ENCODE data around the gene RASGEF1C. TPM values are rescaled to one million over a fixed set of nuclear protein-coding genes. Genes with fewer than 3 reads are reported as not detected.
A peak's percentile ranks its signal among the peaks of the same experiment; 100 is the strongest.
"Not testable (repeated sequence)": the region's sequence is repeated elsewhere in the genome, so short reads cannot be mapped to it uniquely, and the experiment has no call there.

Gene RASGEF1C
- polyA plus RNA-seq, 1 donor, result 4.9 TPM

- DNase-seq, result no peak
Measured at GRCh38 chr5:180135128-180135955, 73.7 kb downstream of the RASGEF1C start.

GRCh38 chr5:180133971-180134508 is 75.0 kb downstream of the RASGEF1C start:
- no peak for DNase-seq

- no peak for DNase-seq
Measured at GRCh38 chr5:180133551-180133950, 75.5 kb downstream of the RASGEF1C start.

GRCh38 chr5:180133060-180133459 is 76.0 kb downstream of the RASGEF1C start:
- DNase-seq, result no peak

GRCh38 chr5:180130876-180131740 is 77.9 kb downstream of the RASGEF1C start:
- no peak for DNase-seq

- no peak for DNase-seq
Measured at GRCh38 chr5:180130291-180130869, 78.6 kb downstream of the RASGEF1C start.

- no peak for DNase-seq
Measured at GRCh38 chr5:180129291-180130190, 79.5 kb downstream of the RASGEF1C start.

- no peak for DNase-seq
Measured at GRCh38 chr5:180128671-180129261, 80.2 kb downstream of the RASGEF1C start.

GRCh38 chr5:180127682-180128670 is 81.0 kb downstream of the RASGEF1C start:
- DNase-seq, result no peak

GRCh38 chr5:180126716-180127681 is 82.0 kb downstream of the RASGEF1C start:
- peak; percentile 23 for DNase-seq

- not testable (repeated sequence) for DNase-seq
Measured at GRCh38 chr5:180126156-180126555, 82.9 kb downstream of the RASGEF1C start.

- not testable (repeated sequence) for DNase-seq
Measured at GRCh38 chr5:180124662-180125061, 84.3 kb downstream of the RASGEF1C start.

GRCh38 chr5:180122875-180123274 is 86.1 kb downstream of the RASGEF1C start:
- no peak for DNase-seq

- no peak for DNase-seq
Measured at GRCh38 chr5:180121826-180122413, 87.1 kb downstream of the RASGEF1C start.

- DNase-seq, result no peak
Measured at GRCh38 chr5:180120237-180121101, 88.5 kb downstream of the RASGEF1C start.

GRCh38 chr5:180119903-180120236 is 89.1 kb downstream of the RASGEF1C start:
- DNase-seq, result no peak

Measured in hindlimb muscle (tissue), 1 donor.